GM19324 (cell line): ENCODE measurements around the gene ACRV1.
A peak's percentile ranks its signal among the peaks of the same experiment; 100 is the strongest.

Source experiments
- ATAC-seq: cut with Tn5 transposase; IDR thresholded peaks from one replicate; pipeline ENCODE4 v1.9.1; 2021; ENCODE audit warnings: mild to moderate bottlenecking, moderate library complexity; ENCODE audit not compliant: unreplicated experiment, low FRiP score

ACRV1 gene

GRCh38 chr11:125662689-125663088 lies 18.0 kb downstream of the ACRV1 start:
- no peak for ATAC-seq

GRCh38 chr11:125649465-125650166 lies 31.0 kb downstream of the ACRV1 start:
- ATAC-seq = no peak

- no peak for ATAC-seq
These were observed 34.8 kb downstream of the ACRV1 start for GRCh38 chr11:125645871-125646270.

GRCh38 chr11:125638315-125638714 lies 42.3 kb downstream of the ACRV1 start:
- no peak for ATAC-seq

- ATAC-seq = no peak
These were observed 42.8 kb downstream of the ACRV1 start for GRCh38 chr11:125637840-125638239.

- no peak for ATAC-seq
These were observed 53.3 kb downstream of the ACRV1 start for GRCh38 chr11:125627236-125627910.

GRCh38 chr11:125626288-125626950 lies 54.2 kb downstream of the ACRV1 start:
- ATAC-seq = peak; percentile 41

- ATAC-seq = peak; percentile 90
These were observed 54.9 kb downstream of the ACRV1 start for GRCh38 chr11:125625630-125626287.

GRCh38 chr11:125625225-125625629 lies 55.4 kb downstream of the ACRV1 start:
- ATAC-seq = no peak

- ATAC-seq = no peak
These were observed 55.9 kb downstream of the ACRV1 start, which contains the start of gene CHEK1 for GRCh38 chr11:125624756-125625213. CHEK1 (plus strand) TSS chr11:125625163; CDS start chr11:125626769, 1,606 bp downstream.

- no peak for ATAC-seq
These were observed 57.6 kb downstream of the ACRV1 start for GRCh38 chr11:125623064-125623463.

GRCh38 chr11:125621995-125622394 lies 58.7 kb downstream of the ACRV1 start:
- ATAC-seq = no peak
